Renal cortex interstitium (tissue), 15 donors: ENCODE data around the gene ZNF23. TPM values are rescaled to one million over a fixed set of nuclear protein-coding genes. Genes with fewer than 3 reads are reported as not detected.
"Not testable (repeated sequence)": the region's sequence is repeated elsewhere in the genome, so short reads cannot be mapped to it uniquely, and the experiment has no call there.

ENCODE experiments used
- DNase-seq, 11 donors: peaks; one replicate each; pipeline ENCODE4 v3.0.0-alpha.2; 2013; ENCODE audit warnings: low read depth in 9 of 11, low spot score in 4 of 11; ENCODE audit errors: extremely low read depth in 1 of 11
- long read RNA-seq, 16 experiments: transcript quantifications; one replicate each; lab custom pipeline, GENCODE V29; 2026
- polyA plus RNA-seq, 3 donors: library from polyadenylated mRNA; unstranded; fragments of 120-200 nt; gene quantifications; one replicate each; pipeline ENCODE4 v1.2.1, GENCODE V29; 2013; ENCODE audit not compliant: insufficient read length in 3 of 3

Gene ZNF23
- polyA plus RNA-seq = 10 to 100 TPM; 13.7 to 19.4 (median 18.2) TPM
- long read RNA-seq, donor 1, full-length matches to known transcripts = 4 of 4 reads
- long read RNA-seq, donor 1, partial matches to known transcripts = 0 of 4 reads
- long read RNA-seq, donor 1, other reads (novel, unspliced or antisense) = 0 of 4 reads
- long read RNA-seq, donor 2, full-length matches to known transcripts = 5 of 5 reads
- long read RNA-seq, donor 2, partial matches to known transcripts = 0 of 5 reads
- long read RNA-seq, donor 2, other reads (novel, unspliced or antisense) = 0 of 5 reads
- long read RNA-seq, donor 3, full-length matches to known transcripts = 6 of 6 reads
- long read RNA-seq, donor 3, partial matches to known transcripts = 0 of 6 reads
- long read RNA-seq, donor 3, other reads (novel, unspliced or antisense) = 0 of 6 reads
- long read RNA-seq, donor 4, full-length matches to known transcripts = 3 of 3 reads
- long read RNA-seq, donor 4, partial matches to known transcripts = 0 of 3 reads
- long read RNA-seq, donor 4, other reads (novel, unspliced or antisense) = 0 of 3 reads
- long read RNA-seq, donor 5 = 0 reads
- long read RNA-seq, donor 6, full-length matches to known transcripts = 9 of 9 reads
- long read RNA-seq, donor 6, partial matches to known transcripts = 0 of 9 reads
- long read RNA-seq, donor 6, other reads (novel, unspliced or antisense) = 0 of 9 reads
- long read RNA-seq, donor 7, full-length matches to known transcripts = 6 of 6 reads
- long read RNA-seq, donor 7, partial matches to known transcripts = 0 of 6 reads
- long read RNA-seq, donor 7, other reads (novel, unspliced or antisense) = 0 of 6 reads
- long read RNA-seq, donor 8 = 0 reads
- long read RNA-seq, donor 9 = 0 reads
- long read RNA-seq, donor 10, full-length matches to known transcripts = 6 of 6 reads
- long read RNA-seq, donor 10, partial matches to known transcripts = 0 of 6 reads
- long read RNA-seq, donor 10, other reads (novel, unspliced or antisense) = 0 of 6 reads
- long read RNA-seq, donor 11, full-length matches to known transcripts = 3 of 3 reads
- long read RNA-seq, donor 11, partial matches to known transcripts = 0 of 3 reads
- long read RNA-seq, donor 11, other reads (novel, unspliced or antisense) = 0 of 3 reads
- long read RNA-seq, donor 12, full-length matches to known transcripts = 6 of 6 reads
- long read RNA-seq, donor 12, partial matches to known transcripts = 0 of 6 reads
- long read RNA-seq, donor 12, other reads (novel, unspliced or antisense) = 0 of 6 reads
- long read RNA-seq, donor 13 = 0 reads
- long read RNA-seq, donor 14, full-length matches to known transcripts = 5 of 5 reads
- long read RNA-seq, donor 14, partial matches to known transcripts = 0 of 5 reads
- long read RNA-seq, donor 14, other reads (novel, unspliced or antisense) = 0 of 5 reads
- long read RNA-seq, donor 15, full-length matches to known transcripts = 4 of 4 reads
- long read RNA-seq, donor 15, partial matches to known transcripts = 0 of 4 reads
- long read RNA-seq, donor 15, other reads (novel, unspliced or antisense) = 0 of 4 reads
- long read RNA-seq, donor 16, full-length matches to known transcripts = 12 of 12 reads
- long read RNA-seq, donor 16, partial matches to known transcripts = 0 of 12 reads
- long read RNA-seq, donor 16, other reads (novel, unspliced or antisense) = 0 of 12 reads

DNA sequence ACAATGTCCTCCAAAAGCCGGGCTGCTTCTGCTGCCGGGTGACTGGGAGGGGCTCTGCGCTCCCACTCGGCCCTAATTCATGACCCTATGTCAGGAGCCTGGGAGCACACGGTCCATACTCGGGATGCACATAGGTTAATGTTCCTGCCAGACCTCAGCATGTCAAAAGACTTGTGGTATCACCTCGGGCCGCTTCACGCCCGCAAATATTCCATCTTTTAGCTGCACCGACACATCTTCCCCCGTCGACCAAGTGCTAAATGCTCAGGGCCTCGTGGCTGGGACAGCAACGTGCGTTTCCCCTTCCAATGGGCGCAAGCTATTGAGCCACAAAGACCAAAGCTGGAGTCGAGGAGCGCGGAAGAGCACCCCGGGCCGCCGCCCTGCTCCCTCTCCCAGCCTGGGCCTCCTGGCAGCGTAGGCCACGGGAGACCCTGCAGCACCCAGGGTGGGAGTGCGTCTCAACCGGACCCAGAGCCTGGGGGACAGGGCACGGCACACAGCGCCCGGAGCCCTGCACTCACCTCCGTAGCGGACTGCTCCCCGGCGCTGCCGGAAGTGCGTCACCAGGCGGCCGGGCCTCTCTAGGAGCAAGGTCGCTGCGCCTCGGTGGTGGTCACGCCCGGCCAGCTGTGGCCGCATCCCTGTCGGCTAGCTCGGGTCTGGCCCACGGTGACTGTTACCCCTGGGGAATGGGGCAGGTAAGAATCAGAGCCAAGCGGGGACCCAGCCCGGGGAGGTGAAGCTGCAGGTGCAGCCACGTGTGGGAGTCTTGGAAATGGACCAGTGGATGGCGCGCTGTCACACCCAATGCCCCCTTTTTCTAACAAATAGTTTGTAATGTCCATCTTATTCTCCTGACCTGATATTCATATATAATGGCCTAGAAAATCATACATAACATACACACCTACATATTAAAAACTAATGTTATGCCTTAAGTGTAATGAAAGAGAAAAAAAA, at the start of gene ZNF23:
TSS of gene ZNF23 (minus strand) at position 562 of the 963 bp plus-strand sequence. CDS start 5,451 bp downstream, outside the sequence.
- peak; percentile 62 to 80 (median 70) for DNase-seq

- no peak for DNase-seq
Measured at GRCh38 chr16:71507061-71507460, 45.0 kb upstream of the ZNF23 start.

DNA sequence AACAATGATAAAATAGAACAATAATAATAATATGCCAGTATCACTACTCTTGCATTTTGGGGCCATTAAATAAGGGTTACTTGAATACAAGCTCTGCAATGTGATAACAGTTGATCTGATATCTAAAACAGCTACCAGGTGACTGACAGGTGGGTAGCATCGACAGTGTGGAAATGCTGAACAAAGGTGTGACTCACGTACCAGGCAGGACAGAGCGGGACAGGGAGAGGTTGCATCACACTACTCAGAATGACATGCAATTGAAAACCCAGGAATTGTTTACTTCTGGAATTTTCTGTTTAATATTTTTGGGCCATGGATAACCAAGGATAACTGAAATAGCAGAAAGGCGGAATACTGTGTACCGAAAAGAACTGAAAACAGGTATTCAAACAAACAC, 42.9 kb upstream of the ZNF23 start:
- no peak for DNase-seq

GRCh38 chr16:71504051-71504450, 42.0 kb upstream of the ZNF23 start:
- not testable (repeated sequence) for DNase-seq

- peak in 3 of 11 donors; percentile 29 to 41 (median 39) for DNase-seq
Measured at GRCh38 chr16:71501547-71501946, 39.5 kb upstream of the ZNF23 start.

- DNase-seq = no peak
Measured at GRCh38 chr16:71500964-71501363, 38.9 kb upstream of the ZNF23 start.

DNA sequence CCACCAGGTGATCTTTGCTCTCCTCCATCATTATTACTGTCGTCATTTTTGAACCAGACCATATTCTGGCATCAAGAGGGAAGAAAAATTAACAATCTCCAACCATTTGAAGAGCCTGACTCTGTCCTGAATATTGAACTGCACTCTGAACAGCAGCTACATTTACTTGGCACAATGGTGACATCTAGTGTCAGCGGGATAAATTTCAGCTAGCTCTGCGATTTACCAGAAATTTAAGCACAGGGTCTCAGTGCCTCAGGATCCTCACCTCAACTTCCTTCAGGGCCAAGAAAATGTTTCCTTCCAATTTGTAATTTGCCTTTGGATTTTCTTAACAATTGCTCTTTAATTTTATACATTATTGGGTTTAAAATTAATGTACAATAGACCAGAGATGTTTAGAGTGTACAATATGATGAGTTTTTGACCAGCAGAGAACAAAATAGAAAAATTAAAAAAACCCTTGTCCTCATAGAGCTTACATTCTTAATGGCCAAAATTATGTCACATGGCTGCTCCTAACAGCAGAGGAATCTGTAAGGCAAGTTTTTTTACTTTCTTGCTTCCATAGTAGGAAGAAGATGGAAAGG, 37.8 kb upstream of the ZNF23 start:
- peak in 7 of 11 donors; percentile 32 to 57 (median 39) for DNase-seq

GRCh38 chr16:71498031-71498430, 36.0 kb upstream of the ZNF23 start:
- no peak for DNase-seq

GRCh38 chr16:71493213-71493612, 31.2 kb upstream of the ZNF23 start:
- no peak for DNase-seq

DNA sequence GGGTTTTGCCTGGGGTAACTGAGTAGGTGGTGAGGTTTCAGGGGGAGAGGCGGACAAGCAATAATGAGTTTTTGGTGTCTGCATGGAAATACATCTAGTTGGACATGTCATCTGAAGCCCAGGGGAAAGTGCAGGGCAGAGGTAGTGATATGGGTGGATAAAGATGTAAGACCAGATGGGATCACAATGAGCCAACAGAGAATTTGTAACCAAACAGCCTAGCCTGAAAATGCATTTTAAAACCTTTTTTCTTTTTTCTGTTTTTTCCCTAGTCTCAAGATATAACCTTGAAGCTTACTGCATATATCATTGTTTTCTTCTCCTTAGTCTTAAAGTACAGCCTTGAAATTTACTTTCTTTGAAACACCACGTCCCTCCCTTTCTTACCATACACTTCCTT, 30.7 kb upstream of the ZNF23 start:
- DNase-seq = no peak

- DNase-seq = no peak
Measured at GRCh38 chr16:71491054-71491453, 29.0 kb upstream of the ZNF23 start.

DNA sequence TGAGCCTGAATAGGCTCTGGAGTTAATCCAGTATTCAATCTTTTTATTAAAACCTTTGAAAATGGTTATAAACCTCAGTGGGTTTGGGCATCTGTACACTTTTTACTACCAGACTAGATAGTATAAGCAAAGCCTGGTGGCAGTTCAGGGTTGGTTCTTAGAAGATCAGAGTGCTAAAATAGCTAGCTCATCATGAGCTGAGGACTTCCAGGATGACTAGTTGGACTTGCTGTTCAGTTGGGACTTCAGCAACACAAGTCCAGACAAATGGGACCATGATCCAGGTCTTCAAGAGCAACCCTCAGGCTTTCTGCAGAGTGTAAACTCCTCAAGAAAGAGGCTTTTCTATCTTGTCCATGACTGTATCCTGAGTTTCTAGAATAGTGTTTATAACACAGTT, 28.3 kb upstream of the ZNF23 start:
- DNase-seq = no peak

DNA sequence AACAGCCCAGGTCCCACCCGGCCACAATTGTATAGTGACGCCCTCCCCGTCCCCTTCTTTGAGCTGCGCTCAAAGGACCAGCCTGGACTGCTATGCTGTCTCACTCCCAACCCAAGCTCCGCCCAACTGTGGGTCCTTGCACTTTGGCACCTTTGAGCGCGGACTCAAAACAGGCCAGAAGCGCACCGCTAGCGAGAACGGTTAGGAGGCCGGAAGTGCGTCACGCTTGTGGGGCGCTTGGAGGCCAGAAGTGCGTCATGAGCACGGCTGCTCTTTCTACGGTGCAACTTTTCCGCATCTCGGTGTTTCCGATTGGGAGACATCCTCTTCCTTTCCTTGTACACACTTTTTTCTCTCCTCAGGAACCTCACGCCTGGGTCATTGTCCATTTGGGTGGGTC, 27.1 kb upstream of the ZNF23 start, which contains the start of gene ZNF19:
TSS of gene ZNF19 (minus strand) at position 203 of the 400 bp plus-strand sequence. CDS start 7,210 bp downstream, outside the sequence.
- no peak for DNase-seq

- peak; percentile 74 to 91 (median 85) for DNase-seq
Measured at GRCh38 chr16:71484006-71484893, 22.2 kb upstream of the ZNF23 start.

GRCh38 chr16:71482569-71482968, 20.5 kb upstream of the ZNF23 start:
- no peak for DNase-seq

- no peak for DNase-seq
Measured at GRCh38 chr16:71480956-71481355, 18.9 kb upstream of the ZNF23 start.
